ENCODE measurements around the gene CARHSP1.

Gene CARHSP1

GRCh38 chr16:8858994-8859912 is 9.6 kb downstream of the CARHSP1 start:
- H3K4me3 Mint-ChIP-seq: no peak overlapping the region
- no peaks in the 10 kb centered on the region for H3K27me3 Mint-ChIP-seq
- no peaks in the 10 kb centered on the region for H3K9me3 Mint-ChIP-seq
- peaks cover 35% of the 10 kb centered on the region for H3K4me1 Mint-ChIP-seq (ENCODE audit: low read depth)
- DNase-seq: no peak
- H3K36me3 Mint-ChIP-seq (ENCODE audit: low read depth): peaks cover 72% of the 10 kb centered on the region
- peak overlapping the region; percentile 59 for H3K27ac Mint-ChIP-seq

GRCh38 chr16:8855972-8856371 is 12.8 kb downstream of the CARHSP1 start:
- H3K9me3 Mint-ChIP-seq: no peaks in the 10 kb centered on the region
- peaks cover 40% of the 10 kb centered on the region for H3K4me1 Mint-ChIP-seq (ENCODE audit: low read depth)
- DNase-seq: no peak
- H3K27ac Mint-ChIP-seq: peak overlapping the region; percentile 80
- no peaks in the 10 kb centered on the region for H3K27me3 Mint-ChIP-seq
- H3K4me3 Mint-ChIP-seq: no peak overlapping the region
- peaks cover 89% of the 10 kb centered on the region for H3K36me3 Mint-ChIP-seq (ENCODE audit: low read depth)

DNA sequence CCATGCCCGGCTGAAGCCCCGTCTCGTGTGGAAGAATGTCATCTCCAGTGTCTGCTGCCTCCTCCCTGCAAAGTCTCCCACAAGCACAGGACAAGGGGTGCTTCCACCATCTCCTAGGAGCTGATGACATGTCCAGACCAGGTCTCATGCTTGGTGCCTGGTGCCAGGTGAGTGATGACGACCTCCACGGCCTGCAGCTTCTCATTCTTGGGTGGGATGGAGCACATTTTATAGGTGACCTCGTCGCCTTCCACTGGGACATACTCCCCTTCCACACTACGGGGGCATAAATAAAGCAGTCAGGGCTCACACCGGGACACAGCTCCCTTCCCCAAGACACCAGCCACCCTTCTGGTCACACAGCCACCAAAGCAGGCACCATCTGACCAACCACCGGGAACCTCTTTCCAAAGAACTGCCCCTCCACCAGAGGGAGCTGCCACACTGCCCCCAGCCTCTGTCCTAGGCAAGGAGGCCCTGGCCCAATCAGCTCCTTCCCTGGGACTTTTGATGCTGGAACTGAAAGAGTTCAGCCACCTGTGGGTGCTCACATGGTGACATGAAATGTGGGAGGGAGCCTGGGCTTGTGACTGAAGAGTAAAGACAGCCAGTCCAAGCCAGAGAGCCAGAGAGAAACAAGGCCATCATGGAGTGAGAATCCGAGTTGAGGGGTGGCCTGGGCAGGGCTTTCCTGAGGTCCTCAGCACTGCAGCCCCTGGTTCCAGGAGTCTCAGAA is 13.6 kb downstream of the CARHSP1 start:
- peak overlapping the region; percentile 80 for H3K27ac Mint-ChIP-seq
- DNase-seq: no peak
- H3K9me3 Mint-ChIP-seq: no peaks in the 10 kb centered on the region
- H3K4me1 Mint-ChIP-seq (ENCODE audit: low read depth): peaks cover 47% of the 10 kb centered on the region
- H3K4me3 Mint-ChIP-seq: no peak overlapping the region
- no peaks in the 10 kb centered on the region for H3K27me3 Mint-ChIP-seq
- peaks cover 92% of the 10 kb centered on the region for H3K36me3 Mint-ChIP-seq (ENCODE audit: low read depth)

DNA sequence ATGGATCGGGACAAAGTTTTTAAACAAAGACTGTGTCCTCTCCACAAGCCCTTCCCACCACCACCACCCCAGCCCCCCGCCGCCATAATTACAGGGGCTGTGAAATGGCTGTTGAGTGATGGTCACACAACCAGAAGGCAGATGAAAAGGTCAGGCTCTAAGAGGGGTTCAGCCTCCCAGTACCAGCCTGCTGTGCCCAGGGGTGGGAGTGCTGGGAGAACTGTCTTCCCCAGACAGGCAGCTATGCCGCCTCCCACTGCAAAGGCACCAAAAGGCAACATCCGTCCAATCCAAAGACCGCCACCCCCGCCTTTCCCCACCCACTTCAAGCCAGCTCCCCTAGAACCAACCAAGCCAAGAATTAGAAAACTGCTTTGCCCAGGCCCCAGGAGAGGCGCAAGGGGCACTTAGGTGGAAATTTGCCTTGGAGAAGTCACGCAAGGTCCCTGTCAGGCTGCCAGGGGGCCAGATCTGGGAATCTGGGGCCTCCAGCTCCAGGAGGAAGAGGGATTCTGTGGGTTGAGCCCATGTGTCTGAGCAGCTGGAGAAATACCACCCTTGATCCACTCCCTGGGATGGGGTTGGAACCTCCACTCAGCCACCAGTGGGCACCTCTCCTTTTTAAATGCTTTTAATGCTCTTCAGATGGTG is 14.4 kb downstream of the CARHSP1 start:
- H3K27ac Mint-ChIP-seq: peak overlapping the region; percentile 80
- no peak for DNase-seq
- no peaks in the 10 kb centered on the region for H3K9me3 Mint-ChIP-seq
- no peaks in the 10 kb centered on the region for H3K27me3 Mint-ChIP-seq
- H3K4me3 Mint-ChIP-seq: no peak overlapping the region
- peaks cover 98% of the 10 kb centered on the region for H3K36me3 Mint-ChIP-seq (ENCODE audit: low read depth)
- peaks cover 54% of the 10 kb centered on the region for H3K4me1 Mint-ChIP-seq (ENCODE audit: low read depth)

- Mint-ChIP-seq H3K4me3 (no peak overlapping the region), H3K4me1 (ENCODE audit: low read depth) (peaks cover 57% of the 10 kb centered on the region), H3K27ac (peak overlapping the region; percentile 66), H3K36me3 (ENCODE audit: low read depth) (peaks cover 98% of the 10 kb centered on the region), H3K9me3 (no peaks in the 10 kb centered on the region), H3K27me3 (no peaks in the 10 kb centered on the region)
- no peak for DNase-seq
Observed at GRCh38 chr16:8853611-8854010, 15.2 kb downstream of the CARHSP1 start.

DNA sequence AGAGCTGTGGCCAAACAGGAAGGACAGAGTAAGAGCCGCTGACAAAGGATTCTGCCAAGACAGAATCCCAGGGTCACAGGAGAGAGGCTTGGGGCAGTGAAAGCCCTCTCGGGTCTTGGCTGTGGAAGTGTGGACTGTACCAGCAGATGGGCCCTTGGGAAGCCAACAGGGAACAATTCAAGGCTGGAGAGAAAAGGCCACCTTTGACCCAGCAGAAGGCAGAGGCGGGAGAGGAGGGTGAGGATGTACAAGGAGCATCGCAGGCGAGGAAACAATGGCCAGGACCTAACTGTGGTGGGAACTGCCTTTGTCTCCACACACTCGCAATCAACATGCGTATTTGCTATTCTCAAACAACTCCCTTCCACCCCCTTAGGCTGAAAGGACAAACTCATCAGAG is 15.7 kb downstream of the CARHSP1 start:
- Mint-ChIP-seq H3K9me3 (no peaks in the 10 kb centered on the region), H3K4me3 (no peak overlapping the region), H3K4me1 (ENCODE audit: low read depth) (peaks cover 54% of the 10 kb centered on the region), H3K27me3 (no peaks in the 10 kb centered on the region), H3K27ac (peak overlapping the region; percentile 73), H3K36me3 (ENCODE audit: low read depth) (peaks cover 98% of the 10 kb centered on the region)
- DNase-seq: no peak

- H3K9me3 Mint-ChIP-seq: no peaks in the 10 kb centered on the region
- no peak for DNase-seq
- H3K4me3 Mint-ChIP-seq: no peak overlapping the region
- peaks cover 51% of the 10 kb centered on the region for H3K4me1 Mint-ChIP-seq (ENCODE audit: low read depth)
- H3K36me3 Mint-ChIP-seq (ENCODE audit: low read depth): peaks cover 98% of the 10 kb centered on the region
- peak overlapping the region; percentile 73 for H3K27ac Mint-ChIP-seq
- no peaks in the 10 kb centered on the region for H3K27me3 Mint-ChIP-seq
Observed at GRCh38 chr16:8852534-8852933, 16.3 kb downstream of the CARHSP1 start.

GRCh38 chr16:8851761-8852403 is 16.9 kb downstream of the CARHSP1 start:
- Mint-ChIP-seq H3K27ac (peak overlapping the region; percentile 91), H3K27me3 (no peaks in the 10 kb centered on the region), H3K36me3 (ENCODE audit: low read depth) (peaks cover 100% of the 10 kb centered on the region), H3K4me1 (ENCODE audit: low read depth) (peaks cover 49% of the 10 kb centered on the region), H3K4me3 (no peak overlapping the region), H3K9me3 (no peaks in the 10 kb centered on the region)
- DNase-seq: no peak

DNA sequence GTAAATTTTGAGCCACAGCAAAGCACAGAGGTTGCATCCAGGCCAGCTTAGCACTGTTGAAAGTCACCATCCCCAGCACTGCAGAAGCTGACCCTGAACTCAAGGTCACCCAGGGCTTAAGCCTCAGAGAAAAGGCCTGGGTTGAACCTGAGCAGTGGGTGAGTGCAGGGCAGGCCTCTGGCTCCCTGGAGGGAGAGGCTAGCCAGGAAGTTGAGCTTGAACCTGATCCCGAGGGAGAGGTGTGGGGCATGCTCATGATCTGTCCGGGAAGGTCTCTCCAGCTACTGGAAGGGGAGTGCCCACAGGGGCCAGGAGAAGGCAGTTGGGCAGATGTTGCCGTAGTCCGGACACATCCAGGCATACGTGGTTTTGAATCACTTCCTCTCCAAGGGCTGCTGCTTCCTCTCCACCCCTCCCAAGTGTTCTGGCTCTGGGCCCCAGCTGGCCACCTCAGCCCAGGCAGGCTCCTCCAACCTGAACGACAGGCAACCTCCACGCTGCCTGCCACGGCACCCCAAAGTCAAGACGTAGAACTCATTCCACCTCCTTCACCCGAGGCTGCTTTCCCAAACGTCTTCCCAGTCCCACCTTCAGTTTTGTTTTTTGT is 18.4 kb downstream of the CARHSP1 start:
- Mint-ChIP-seq H3K9me3 (no peaks in the 10 kb centered on the region), H3K4me1 (ENCODE audit: low read depth) (peaks cover 39% of the 10 kb centered on the region), H3K36me3 (ENCODE audit: low read depth) (peaks cover 97% of the 10 kb centered on the region), H3K27ac (peak overlapping the region; percentile 91), H3K4me3 (no peak overlapping the region), H3K27me3 (no peaks in the 10 kb centered on the region)
- DNase-seq: peak; percentile 33

DNA sequence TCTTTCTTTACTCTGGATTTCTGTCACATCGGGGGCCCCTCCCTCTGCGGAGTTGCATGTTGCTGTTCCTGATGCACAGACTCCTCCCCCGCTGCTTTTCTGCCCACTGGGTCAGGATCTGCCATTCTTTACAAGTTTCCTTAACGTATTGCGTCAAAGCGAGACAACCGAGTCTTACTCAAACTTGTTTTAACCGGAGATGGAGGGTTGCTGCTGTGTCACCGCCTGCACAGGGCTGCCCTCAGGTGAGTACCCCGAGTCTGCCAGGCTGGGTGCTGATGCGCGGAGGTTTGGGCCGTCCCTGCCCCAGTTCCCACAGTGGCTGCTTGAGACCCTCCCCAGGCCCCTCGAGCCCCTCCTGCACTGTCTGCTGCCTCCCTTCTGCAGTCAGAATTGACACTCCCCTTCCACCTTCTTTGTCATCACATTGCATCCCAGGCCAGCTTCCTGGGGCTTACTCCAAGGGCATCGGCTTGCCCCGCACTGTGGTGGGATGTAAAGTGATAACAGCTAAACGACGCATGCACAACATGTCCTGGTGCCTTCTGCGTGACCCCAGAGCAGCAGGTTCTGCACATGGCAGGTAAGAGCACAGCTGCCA is 19.3 kb downstream of the CARHSP1 start:
- peaks cover 36% of the 10 kb centered on the region for H3K4me1 Mint-ChIP-seq (ENCODE audit: low read depth)
- no peak for DNase-seq
- H3K27me3 Mint-ChIP-seq: no peaks in the 10 kb centered on the region
- H3K27ac Mint-ChIP-seq: peak overlapping the region; percentile 91
- no peak overlapping the region for H3K4me3 Mint-ChIP-seq
- H3K9me3 Mint-ChIP-seq: no peaks in the 10 kb centered on the region
- H3K36me3 Mint-ChIP-seq (ENCODE audit: low read depth): peaks cover 97% of the 10 kb centered on the region

DNA sequence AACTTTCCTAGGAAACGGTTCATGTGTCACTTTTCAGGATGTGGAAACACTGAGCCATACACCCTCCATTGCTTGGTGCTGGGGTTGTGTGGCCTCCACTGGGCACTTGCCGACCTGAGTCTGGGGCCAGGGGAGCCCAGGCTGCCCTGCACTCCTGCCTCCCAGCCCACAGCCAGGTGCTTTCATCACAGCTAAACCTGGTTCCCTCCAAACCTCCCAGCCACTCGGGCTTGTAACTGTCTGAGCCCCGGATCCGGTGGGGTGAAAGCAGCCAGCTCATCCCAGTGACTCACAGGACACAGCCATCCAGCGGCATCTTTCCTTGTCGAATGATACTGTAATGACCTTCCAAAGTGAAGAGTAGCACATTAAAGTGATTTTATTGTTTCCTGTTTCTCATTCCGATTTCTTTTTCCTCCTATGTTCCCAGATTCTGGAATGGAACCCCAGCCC is 19.8 kb downstream of the CARHSP1 start:
- H3K4me1 Mint-ChIP-seq (ENCODE audit: low read depth): peaks cover 36% of the 10 kb centered on the region
- H3K27me3 Mint-ChIP-seq: no peaks in the 10 kb centered on the region
- peaks cover 97% of the 10 kb centered on the region for H3K36me3 Mint-ChIP-seq (ENCODE audit: low read depth)
- H3K9me3 Mint-ChIP-seq: no peaks in the 10 kb centered on the region
- H3K4me3 Mint-ChIP-seq: no peak overlapping the region
- peak overlapping the region; percentile 15 for H3K27ac Mint-ChIP-seq
- DNase-seq: no peak

- peaks cover 34% of the 10 kb centered on the region for H3K4me1 Mint-ChIP-seq (ENCODE audit: low read depth)
- no peaks in the 10 kb centered on the region for H3K27me3 Mint-ChIP-seq
- no peak overlapping the region for H3K4me3 Mint-ChIP-seq
- peaks cover 96% of the 10 kb centered on the region for H3K36me3 Mint-ChIP-seq (ENCODE audit: low read depth)
- H3K27ac Mint-ChIP-seq: peak overlapping the region; percentile 59
- no peaks in the 10 kb centered on the region for H3K9me3 Mint-ChIP-seq
- no peak for DNase-seq
Observed at GRCh38 chr16:8848231-8848938, 20.4 kb downstream of the CARHSP1 start.

- H3K27me3 Mint-ChIP-seq: no peaks in the 10 kb centered on the region
- no peak overlapping the region for H3K27ac Mint-ChIP-seq
- no peak for DNase-seq
- H3K4me1 Mint-ChIP-seq (ENCODE audit: low read depth): peaks cover 27% of the 10 kb centered on the region
- H3K4me3 Mint-ChIP-seq: no peak overlapping the region
- H3K36me3 Mint-ChIP-seq (ENCODE audit: low read depth): peaks cover 89% of the 10 kb centered on the region
- no peaks in the 10 kb centered on the region for H3K9me3 Mint-ChIP-seq
Observed at GRCh38 chr16:8847623-8848022, 21.2 kb downstream of the CARHSP1 start.

Measured in activated T-cell treated with anti-CD3 and anti-CD28 coated beads, Interleukin-2, amount 50 U/mL, for 24 hours (primary cell).